Esophagus (tissue), 2 donors: ENCODE results near the gene GPX5. TPM values are rescaled to one million over a fixed set of nuclear protein-coding genes. Genes with fewer than 3 reads are reported as not detected.
"Not testable (repeated sequence)": the region's sequence is repeated elsewhere in the genome, so short reads cannot be mapped to it uniquely, and the experiment has no call there.

Experiments
- H3K27ac ChIP-seq, 2 donors: one replicate each; pipeline ENCODE4 v1.5.1; 2013; ENCODE audit warnings: low read depth in 2 of 2, mild to moderate bottlenecking in 2 of 2, inconsistent platforms in 1 of 2, low read length in 1 of 2, moderate library complexity in 1 of 2
- H3K27me3 ChIP-seq, 2 donors: one replicate each; pipeline ENCODE4 v1.6.1; 2013; ENCODE audit warnings: low read length in 2 of 2, control low read depth in 1 of 2, mild to moderate bottlenecking in 1 of 2; ENCODE audit not compliant: insufficient read depth in 2 of 2, control insufficient read depth in 1 of 2
- H3K36me3 ChIP-seq, 2 donors: one replicate each; pipeline ENCODE4 v1.6.1; 2013; ENCODE audit warnings: low read length in 1 of 2; ENCODE audit not compliant: control insufficient read depth in 2 of 2, insufficient read depth in 2 of 2
- H3K4me1 ChIP-seq, 2 donors: one replicate each; pipeline ENCODE4 v1.6.1; 2013; ENCODE audit warnings: low read length in 1 of 2; ENCODE audit not compliant: control insufficient read depth in 2 of 2, insufficient read depth in 2 of 2
- H3K4me3 ChIP-seq, 2 donors: one replicate each; pipeline ENCODE4 v1.5.1; 2013; ENCODE audit warnings: low read length in 2 of 2, mild to moderate bottlenecking in 2 of 2, low read depth in 1 of 2, moderate library complexity in 1 of 2
- H3K9me3 ChIP-seq, 2 donors: one replicate each; pipeline ENCODE4 v1.6.1; 2013; ENCODE audit warnings: mild to moderate bottlenecking in 2 of 2, low read depth in 1 of 2, low read length in 1 of 2, moderate library complexity in 1 of 2; ENCODE audit not compliant: control insufficient read depth in 2 of 2, insufficient read depth in 1 of 2
- WGBS, 2 donors: extraction: QIAGEN DNeasy Blood & Tissue Kit; methylation state at CpG; one replicate each; pipeline ENCODE4 v1.1.7; 2013; 5-methylcytosine and 5-hydroxymethylcytosine counted together
- polyA plus RNA-seq, 2 donors: library from polyadenylated mRNA; stranded (reverse); fragments of 200-250 nt; gene quantifications; one replicate each; pipeline ENCODE4 v1.2.3, GENCODE V29; 2013
- donor health status: healthy with polysubstance abuse.
- donor health status: Bipolar disorder and iron deficiency.

Gene GPX5
- polyA plus RNA-seq, 2 donors: not detected

DNA sequence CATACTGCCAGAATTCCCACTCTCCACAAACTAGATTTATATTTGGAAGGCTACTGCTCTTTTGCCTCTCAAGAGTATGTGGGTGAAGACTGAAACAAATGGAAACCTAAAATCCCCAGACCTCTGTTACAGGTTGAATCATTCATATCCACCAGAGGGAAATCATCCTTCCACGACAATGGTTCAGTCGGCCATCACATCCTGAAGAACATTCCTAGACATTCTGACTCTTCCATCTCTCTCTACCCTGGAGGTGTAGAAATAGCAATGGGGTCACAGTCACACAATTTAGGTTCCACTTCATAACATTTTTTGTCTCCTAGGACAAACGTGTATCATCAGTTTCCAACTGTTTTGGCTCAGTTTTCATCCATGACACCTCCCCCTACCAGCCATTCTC is 8.6 kb downstream of the GPX5 start:
- H3K4me1 ChIP-seq: no peaks in the 10 kb centered on the region
- no peak overlapping the region for H3K27ac ChIP-seq
- peaks cover 3 to 5% of the 10 kb centered on the region in 2 donors for H3K27me3 ChIP-seq
- 68 to 74% methylated on average over 3 of the region's 3 CpGs for WGBS, 2 donors
- H3K36me3 ChIP-seq: no peaks in the 10 kb centered on the region
- no peak overlapping the region for H3K4me3 ChIP-seq
- H3K9me3 ChIP-seq: no peaks in the 10 kb centered on the region

DNA sequence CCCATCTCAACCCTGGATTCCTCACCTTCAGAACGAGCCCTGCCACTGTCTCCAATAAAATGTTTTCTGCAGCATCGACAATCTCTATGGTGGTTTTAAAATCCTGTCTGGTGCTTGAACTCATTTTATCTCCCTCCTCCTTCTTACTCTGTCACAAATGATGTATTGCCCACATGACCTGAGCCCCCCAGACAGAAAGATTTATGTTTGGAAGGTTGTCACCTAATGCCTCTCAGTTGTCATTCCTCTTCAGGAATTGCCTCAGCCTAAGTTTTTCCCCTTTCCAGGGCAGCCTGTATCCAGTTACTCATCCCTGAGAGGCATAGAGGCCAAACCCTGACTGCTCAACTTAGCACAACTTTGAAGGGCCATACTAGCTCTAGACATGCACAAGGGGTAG is 9.2 kb downstream of the GPX5 start:
- H3K27me3 ChIP-seq: peaks cover 3 to 5% of the 10 kb centered on the region in 2 donors
- no peak overlapping the region for H3K4me3 ChIP-seq
- 38 to 41% methylated on average over 2 of the region's 2 CpGs for WGBS, 2 donors
- no peak overlapping the region for H3K27ac ChIP-seq
- H3K9me3 ChIP-seq: no peaks in the 10 kb centered on the region
- H3K36me3 ChIP-seq: no peaks in the 10 kb centered on the region
- no peaks in the 10 kb centered on the region for H3K4me1 ChIP-seq

- Histone ChIP-seq H3K27ac (no peak overlapping the region), H3K27me3 (peaks cover 3 to 5% of the 10 kb centered on the region in 2 donors), H3K36me3 (no peaks in the 10 kb centered on the region), H3K4me1 (no peaks in the 10 kb centered on the region), H3K4me3 (no peak overlapping the region), H3K9me3 (no peaks in the 10 kb centered on the region)
- 11% methylated on average over 18 of the region's 18 CpGs for WGBS, 2 donors
Measured at GRCh38 chr6:28537065-28537464, 11.4 kb downstream of the GPX5 start.

DNA sequence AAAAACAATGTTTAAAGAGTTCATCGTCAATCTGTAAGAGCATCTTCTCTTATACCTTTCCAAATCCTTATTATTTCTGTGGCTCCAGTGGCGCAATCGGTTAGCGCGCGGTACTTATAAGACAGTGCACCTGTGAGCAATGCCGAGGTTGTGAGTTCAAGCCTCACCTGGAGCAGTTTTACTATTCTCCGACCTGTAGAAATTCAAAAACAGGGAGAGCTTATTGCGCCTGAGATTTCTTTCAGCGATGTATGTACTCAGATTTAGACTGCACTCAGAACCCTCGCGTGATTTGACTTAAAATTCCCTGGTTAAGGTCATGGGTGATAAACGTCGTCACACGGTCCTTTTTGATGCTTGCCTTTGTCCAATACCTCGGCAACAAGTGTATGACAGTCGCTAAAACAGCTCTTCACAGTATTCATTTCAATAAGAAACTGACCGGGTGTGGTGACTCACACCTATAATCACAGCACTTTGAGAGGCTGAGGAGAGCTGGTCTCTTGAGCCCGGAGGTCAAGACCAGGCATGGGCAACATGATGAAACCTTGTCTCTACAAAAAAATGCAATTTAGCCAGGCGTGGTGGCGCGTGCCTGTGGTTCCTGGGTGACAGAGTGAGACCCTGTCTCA is 11.9 kb downstream of the GPX5 start:
- no peak overlapping the region for H3K4me3 ChIP-seq
- H3K27ac ChIP-seq: no peak overlapping the region
- no peaks in the 10 kb centered on the region for H3K9me3 ChIP-seq
- peaks cover 3 to 5% of the 10 kb centered on the region in 2 donors for H3K27me3 ChIP-seq
- 32 to 42% methylated on average over 22 of the region's 22 CpGs for WGBS, 2 donors
- H3K36me3 ChIP-seq: no peaks in the 10 kb centered on the region
- no peaks in the 10 kb centered on the region for H3K4me1 ChIP-seq

DNA sequence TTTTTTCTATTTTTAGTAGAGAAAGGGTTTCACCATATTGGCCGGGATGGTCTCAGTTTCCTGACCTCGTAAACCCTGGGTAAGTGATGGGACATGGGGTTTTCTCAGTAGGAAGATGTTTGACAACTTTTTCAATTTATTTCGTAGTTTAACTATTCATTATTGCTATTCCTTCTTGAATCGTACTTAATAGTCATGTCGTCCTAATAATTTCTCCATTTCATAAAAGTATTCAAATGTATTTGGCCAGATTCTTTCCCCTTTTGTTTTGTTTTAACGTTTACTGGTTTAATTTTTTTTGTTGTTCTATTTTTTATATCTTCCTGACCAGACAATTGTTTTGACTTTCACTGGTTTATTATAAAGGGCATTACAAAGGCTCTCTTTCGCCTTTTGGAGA is 16.3 kb downstream of the GPX5 start:
- H3K4me3 ChIP-seq: no peak overlapping the region
- H3K27me3 ChIP-seq: peaks cover 0 to 5% of the 10 kb centered on the region in 2 donors
- WGBS, 2 donors: 57 to 60% methylated on average over 7 of the region's 7 CpGs
- H3K4me1 ChIP-seq: no peaks in the 10 kb centered on the region
- H3K36me3 ChIP-seq: no peaks in the 10 kb centered on the region
- H3K27ac ChIP-seq: no peak overlapping the region
- peaks cover 0 to 3% of the 10 kb centered on the region in 2 donors for H3K9me3 ChIP-seq

DNA sequence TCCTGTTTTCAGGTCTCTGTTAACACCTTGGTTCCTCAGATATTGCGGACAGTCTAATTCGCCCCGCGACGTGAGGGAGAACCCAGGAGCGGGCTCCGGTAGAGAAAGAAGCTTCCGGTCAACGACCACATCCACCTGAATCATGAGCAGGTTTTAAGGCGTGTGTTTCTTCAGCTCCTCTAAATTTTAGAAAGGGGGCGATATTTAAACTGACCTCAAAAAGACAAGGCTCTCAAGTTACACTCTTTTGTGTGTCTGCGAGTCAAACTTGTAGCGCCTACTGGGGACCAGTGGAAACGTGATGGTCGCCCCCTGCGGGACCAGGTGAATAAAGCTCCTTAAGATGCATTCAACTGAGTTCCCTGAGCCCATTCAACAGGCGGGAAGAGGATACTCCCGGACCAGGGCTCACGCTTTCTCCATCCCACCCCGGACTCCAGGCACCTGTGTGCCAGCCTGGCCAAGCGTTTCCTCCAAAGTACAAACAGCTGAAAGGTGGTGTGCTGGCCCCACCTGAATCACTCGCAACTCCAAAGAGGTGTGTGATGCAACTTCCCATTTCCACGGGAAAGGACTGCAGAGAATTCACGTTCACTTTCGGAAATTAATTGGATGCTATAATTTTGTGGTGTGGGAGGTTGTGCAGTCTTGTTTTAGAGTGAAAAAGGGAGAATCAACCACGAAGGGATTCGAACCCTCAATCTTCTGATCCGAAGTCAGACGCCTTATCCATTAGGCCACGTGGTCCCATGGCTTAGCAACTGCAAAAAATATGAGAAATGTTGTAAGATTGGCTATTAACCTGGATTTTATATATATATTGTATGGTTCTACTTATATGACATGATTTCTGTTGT is 17.0 kb downstream of the GPX5 start:
- no peaks in the 10 kb centered on the region for H3K4me1 ChIP-seq
- H3K36me3 ChIP-seq: no peaks in the 10 kb centered on the region
- peaks cover 0 to 2% of the 10 kb centered on the region in 2 donors for H3K27me3 ChIP-seq
- no peak overlapping the region for H3K27ac ChIP-seq
- no peak overlapping the region for H3K4me3 ChIP-seq
- peaks cover 0 to 3% of the 10 kb centered on the region in 2 donors for H3K9me3 ChIP-seq
- WGBS, 2 donors: 5% methylated on average over 30 of the region's 30 CpGs

GRCh38 chr6:28543651-28544610 is 18.2 kb downstream of the GPX5 start:
- Histone ChIP-seq H3K9me3 (peaks cover 0 to 3% of the 10 kb centered on the region in 2 donors), H3K27me3 (no peaks in the 10 kb centered on the region), H3K4me1 (no peaks in the 10 kb centered on the region), H3K4me3 (no peak overlapping the region), H3K36me3 (no peaks in the 10 kb centered on the region), H3K27ac (no peak overlapping the region)
- WGBS, 2 donors: 24% methylated on average over 31 of the region's 31 CpGs

DNA sequence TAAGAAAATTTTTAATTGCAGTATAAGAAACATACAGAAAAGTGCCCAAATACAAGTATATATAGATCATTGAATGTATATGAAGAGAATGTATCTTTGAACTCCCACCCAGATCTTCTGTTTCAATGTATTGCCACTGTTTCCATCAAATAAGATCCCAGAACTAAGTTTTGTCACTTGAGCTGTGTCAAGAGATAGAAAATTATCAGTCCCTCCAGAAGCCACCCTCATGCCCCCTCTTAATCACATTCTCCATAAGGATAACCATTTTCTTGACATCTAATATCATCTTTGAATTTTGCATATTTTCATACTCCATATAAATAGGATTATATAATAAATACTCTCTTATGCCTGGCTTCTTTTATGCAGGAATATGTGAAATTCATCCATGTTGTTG is 20.3 kb downstream of the GPX5 start:
- H3K9me3 ChIP-seq: peaks cover 0 to 3% of the 10 kb centered on the region in 2 donors
- H3K4me1 ChIP-seq: no peaks in the 10 kb centered on the region
- H3K27me3 ChIP-seq: no peaks in the 10 kb centered on the region
- H3K36me3 ChIP-seq: no peaks in the 10 kb centered on the region
- H3K27ac ChIP-seq: no peak overlapping the region
- no peak overlapping the region for H3K4me3 ChIP-seq

DNA sequence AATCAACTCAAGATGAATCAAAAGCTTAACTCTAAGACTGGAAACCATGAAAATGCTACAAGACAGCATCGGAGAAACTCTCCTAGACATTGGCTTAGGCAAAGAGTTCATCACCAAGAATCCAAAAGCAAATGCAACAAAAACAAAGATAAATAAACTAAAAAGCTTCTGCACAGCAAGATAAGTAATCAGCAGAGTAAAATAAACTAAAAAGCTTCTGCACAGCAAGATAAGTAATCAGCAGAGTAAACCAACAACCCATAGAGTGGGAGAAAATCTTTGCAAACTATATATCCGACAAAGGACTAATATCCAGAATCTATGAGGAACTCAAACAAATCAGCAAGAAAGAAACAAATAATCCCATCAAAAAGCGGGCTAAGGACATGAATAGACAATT is 21.3 kb downstream of the GPX5 start:
- not testable (repeated sequence) for H3K4me3 ChIP-seq, H3K27me3 ChIP-seq, H3K4me1 ChIP-seq, H3K9me3 ChIP-seq, H3K36me3 ChIP-seq, H3K27ac ChIP-seq
- 60 to 64% methylated on average over 3 of the region's 3 CpGs for WGBS, 2 donors
